GM19452 (cell line): ENCODE results near the gene CCDC122.
"Not testable (repeated sequence)": the region's sequence is repeated elsewhere in the genome, so short reads cannot be mapped to it uniquely, and the experiment has no call there.

Source experiments
- ATAC-seq: cut with Tn5 transposase; IDR thresholded peaks from one replicate; pipeline ENCODE4 v1.9.1; 2021; ENCODE audit not compliant: unreplicated experiment

The CCDC122 gene

GRCh38 chr13:43877766-43878165 is 1.8 kb downstream of the CCDC122 start:
- no peak for ATAC-seq

GRCh38 chr13:43877326-43877725 is 2.2 kb downstream of the CCDC122 start:
- ATAC-seq, result no peak

DNA sequence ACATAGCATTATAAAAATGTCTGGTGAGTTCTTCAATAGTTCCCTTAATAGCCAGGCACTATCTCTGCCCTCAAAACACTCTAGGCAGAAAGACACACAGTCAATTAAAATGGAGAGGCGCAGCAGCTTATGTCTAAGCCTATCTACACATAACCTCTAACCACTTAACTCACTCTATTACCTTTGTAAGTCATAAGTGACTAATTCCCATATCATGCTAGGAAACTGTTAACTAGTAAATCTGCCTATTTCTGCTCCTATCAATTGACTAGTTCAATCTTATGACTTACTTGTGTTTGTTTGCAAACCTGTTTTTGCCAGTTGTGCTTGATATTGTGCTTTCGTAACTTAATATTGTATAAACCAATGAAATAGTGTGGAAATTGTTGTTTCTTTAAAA is 3.2 kb downstream of the CCDC122 start:
- ATAC-seq, result no peak

- no peak for ATAC-seq
Observed at GRCh38 chr13:43874504-43875092, 4.9 kb downstream of the CCDC122 start.

- ATAC-seq, result no peak
Observed at GRCh38 chr13:43872181-43872580, 7.4 kb downstream of the CCDC122 start.

- no peak for ATAC-seq
Observed at GRCh38 chr13:43865892-43866291, 13.6 kb downstream of the CCDC122 start.

- ATAC-seq, result no peak
Observed at GRCh38 chr13:43864921-43865320, 14.6 kb downstream of the CCDC122 start.

DNA sequence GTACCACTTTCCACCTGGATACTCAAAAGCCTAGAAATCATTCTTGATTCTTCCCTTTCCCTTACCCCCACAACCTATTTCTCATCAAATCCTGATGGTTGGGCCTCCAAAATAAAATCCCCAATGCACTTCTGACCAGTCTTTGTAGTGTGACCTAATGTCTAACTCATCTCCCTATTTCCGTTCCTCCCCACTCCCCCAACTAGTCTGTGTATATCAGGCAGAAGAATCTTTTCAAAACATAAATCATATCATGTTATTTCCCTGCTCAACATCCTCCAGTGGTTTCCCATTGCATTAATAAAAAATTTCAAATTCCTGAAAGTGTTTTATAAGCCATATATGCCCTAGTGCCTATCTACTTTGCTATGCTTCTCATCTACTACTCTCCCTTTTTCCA is 17.7 kb downstream of the CCDC122 start:
- ATAC-seq, result no peak

GRCh38 chr13:43852923-43853404 is 26.6 kb downstream of the CCDC122 start:
- no peak for ATAC-seq

DNA sequence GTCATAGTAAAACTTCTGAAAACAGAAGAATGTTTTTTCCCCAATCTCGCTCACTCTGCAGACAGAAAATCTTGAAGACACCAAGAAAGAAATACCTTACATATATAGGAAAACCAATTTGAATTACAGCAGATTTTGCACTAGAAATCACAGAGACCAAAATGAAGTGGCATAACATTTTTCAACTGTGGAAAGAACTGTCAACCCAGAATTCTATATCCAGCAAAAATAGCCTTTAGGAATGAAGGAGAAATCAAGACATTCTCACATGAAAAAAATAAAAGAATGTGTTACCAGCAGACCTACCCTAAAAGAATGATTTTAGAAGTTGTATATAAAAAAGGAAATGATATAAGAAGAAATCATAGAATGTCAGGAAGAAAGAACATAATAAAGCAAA is 28.7 kb downstream of the CCDC122 start:
- no peak for ATAC-seq

DNA sequence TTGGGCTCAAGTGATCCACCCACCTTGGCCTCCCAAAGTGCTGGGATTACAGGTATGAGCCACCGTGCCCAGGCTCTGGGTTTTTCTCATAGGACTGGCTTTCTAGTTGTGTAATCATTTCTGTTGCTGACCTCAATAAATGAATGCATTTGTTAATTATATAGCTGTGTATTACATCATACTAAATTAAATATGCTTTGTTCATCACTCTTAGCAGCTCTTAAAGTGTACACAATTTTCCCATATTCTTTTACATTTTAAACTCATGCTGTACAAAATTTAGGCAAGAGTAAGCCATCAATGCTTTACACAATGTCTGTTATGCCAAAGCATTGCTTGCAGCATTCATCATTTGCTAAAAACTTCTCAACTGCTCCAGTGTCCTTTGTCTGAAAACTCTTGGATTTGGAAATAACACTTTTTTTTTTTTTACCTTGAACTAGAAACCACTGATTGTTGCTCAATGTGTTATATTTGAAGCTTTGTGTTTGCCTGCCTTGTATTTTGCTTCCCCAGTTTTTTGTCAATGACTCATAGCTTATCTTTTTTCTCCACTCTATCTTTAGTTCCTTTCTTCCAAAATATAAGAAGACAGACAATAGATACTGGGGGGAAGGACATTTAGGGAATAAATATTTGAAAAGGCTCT is 31.4 kb downstream of the CCDC122 start:
- ATAC-seq, result no peak

DNA sequence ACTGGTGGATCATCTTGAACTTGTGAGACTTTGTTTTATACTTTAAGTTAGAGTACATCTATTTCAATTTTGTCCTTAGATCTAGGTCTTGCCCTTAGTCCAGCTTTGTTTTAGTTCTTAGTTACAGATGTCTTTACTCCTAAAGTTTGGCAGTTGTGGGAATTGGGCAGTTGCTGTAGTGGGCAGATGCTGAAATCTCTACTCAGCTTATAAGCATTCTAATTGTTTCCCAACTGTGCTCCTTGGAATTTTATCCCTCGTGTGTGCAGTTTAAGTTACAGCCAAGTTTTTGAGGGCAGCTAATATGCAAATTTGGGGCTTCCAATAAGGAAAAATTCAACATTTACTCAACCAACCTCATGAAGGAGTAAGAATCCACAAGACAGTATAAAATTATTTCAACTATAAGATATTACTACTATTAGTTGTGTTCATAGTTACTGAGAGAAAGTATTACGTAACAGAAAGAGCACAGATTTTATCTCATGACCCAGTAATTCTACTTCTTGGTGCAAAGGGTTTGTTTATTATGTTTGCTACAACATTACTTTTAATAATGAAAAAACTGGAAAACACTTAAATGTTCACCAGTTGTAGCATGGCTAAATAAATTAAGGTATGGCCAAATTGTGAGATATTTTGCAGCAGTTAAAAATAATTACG is 32.9 kb downstream of the CCDC122 start:
- ATAC-seq, result no peak

GRCh38 chr13:43838909-43839308 is 40.6 kb downstream of the CCDC122 start:
- ATAC-seq, result no peak

GRCh38 chr13:43835701-43836100 is 43.8 kb downstream of the CCDC122 start:
- no peak for ATAC-seq

DNA sequence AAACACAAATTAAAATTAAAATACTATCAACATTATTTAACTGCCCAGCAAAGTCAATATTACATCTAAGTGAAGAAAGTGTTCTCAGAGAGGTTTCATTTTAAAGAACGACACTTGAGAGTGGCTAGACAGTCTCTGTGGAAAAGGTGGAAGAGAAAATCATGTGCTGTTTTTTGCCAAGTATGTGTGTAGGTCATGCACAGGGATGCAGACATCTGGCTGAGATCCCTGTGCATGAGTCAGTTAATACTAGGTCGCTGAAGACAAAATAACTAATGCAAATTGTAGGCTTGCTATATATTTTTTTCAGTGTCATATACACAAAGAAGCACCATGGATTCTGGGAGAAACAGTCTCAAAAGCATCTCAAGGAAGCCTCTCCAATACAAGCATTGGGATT is 48.5 kb downstream of the CCDC122 start:
- no peak for ATAC-seq

DNA sequence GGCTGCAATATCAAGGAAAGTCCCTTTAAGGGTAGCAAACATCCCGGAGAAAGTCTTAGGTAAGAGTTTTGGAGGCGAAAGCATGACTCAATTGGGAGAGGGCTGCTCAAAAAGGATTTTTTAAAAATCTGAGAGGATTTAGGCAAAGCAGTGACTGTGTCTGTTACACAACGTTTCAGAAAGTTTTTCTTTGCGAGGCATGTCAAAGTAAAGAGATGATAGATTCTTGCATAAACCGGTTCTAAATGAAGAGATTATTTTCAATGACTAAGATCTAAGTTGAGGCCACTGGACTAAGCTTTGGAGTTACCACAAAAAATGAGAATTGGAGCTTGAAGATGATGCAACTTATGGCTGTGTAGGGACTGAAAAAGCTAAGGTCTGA is 49.1 kb downstream of the CCDC122 start:
- no peak for ATAC-seq

DNA sequence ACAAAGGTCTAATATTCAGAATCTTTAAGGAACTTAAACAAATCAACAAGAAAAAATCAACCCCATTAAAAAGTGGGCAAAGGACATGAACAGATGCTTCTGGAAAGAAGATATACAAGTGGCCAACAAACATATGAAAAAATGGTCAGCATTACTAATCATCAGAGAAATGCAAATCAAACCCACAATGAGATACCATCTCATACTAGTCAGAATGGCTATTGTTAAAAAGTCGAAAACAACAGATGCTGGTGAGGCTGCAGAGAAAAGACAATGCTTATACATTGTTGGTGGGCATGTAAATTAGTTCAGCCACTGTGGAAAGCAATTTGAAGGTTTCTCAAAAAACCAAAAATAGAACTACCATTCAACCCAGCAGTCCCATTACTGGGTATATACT is 54.9 kb downstream of the CCDC122 start:
- not testable (repeated sequence) for ATAC-seq

GRCh38 chr13:43822969-43823368 is 56.6 kb downstream of the CCDC122 start:
- no peak for ATAC-seq

GRCh38 chr13:43816401-43816889 is 63.1 kb downstream of the CCDC122 start:
- ATAC-seq, result no peak

- ATAC-seq, result no peak
Observed at GRCh38 chr13:43815204-43815603, 64.3 kb downstream of the CCDC122 start.

DNA sequence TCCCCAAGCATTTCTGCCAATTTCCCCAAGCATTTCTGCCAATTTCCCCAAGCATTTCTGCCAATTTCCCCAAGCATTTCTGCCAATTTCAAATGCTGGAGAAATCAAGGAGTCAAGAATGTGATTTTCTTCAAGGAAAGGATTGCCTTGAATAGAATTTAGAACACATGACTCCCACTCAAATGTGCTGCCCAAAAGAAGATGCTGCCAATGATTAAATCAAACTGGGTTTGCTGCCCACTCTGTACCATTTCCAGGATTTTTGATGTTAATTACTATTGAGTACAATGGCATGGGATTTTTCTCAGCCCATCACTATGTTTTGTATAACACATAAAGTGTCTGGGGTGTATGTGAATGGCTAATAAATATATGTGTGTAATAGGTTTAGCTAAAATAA is 70.9 kb downstream of the CCDC122 start:
- no peak for ATAC-seq

GRCh38 chr13:43805681-43806128 is 73.8 kb downstream of the CCDC122 start:
- no peak for ATAC-seq
